Measurements from ENCODE around the gene NHP2. TPM values are rescaled to one million over a fixed set of nuclear protein-coding genes. Genes with fewer than 3 reads are reported as not detected.
A peak's percentile ranks its signal among the peaks of the same experiment; 100 is the strongest.

The NHP2 gene
- total and polyA plus RNA-seq, 10 of the 15 experiments (the other 5 are each of a cell fraction or from before 2014, with no cell fraction given) = 39.2 to 513 (median 198) TPM

DNA sequence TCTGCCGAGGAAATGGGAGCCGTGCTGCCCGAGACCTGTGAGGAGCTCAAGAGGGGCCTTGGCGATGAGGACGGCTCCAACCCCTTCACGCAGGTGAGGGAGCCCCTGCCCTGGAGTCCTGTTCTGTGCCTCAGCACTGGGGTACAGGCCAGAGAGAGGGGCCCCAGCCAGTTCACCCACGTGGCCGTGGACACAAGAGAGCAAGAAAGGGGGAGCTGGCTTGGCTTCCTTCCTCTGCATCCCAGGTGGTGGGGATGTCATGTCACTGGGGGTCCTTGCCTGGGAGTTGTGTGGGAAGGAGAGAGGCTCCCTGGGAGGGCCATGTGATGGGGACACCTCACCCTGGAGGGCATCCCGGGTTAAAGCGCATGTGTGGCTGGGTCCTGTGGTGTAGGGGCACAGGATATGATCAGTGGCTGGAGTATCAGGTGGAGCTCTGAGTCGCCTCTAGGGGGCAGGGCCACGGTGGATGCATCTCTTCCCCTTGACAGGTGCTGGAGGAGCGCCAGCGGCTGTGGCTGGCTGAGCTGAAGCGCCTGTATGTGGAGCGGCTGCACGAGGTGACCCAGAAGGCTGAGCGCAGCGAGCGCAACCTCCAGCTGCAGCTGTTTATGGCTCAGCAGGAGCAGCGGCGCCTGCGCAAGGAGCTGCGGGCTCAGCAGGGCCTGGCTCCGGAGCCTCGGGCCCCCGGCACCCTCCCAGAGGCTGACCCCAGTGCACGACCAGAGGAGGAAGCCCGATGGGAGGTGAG is 32.9 kb downstream of the NHP2 start (continued):
- no peak for TF ChIP-seq ELK1 (IDR thresholded peaks at IDR 0.05; ENCODE audit: low read depth, low read length)
- peak; percentile 51; the same call in 1 of the 2 replicates for TF ChIP-seq CREM (IDR thresholded peaks at IDR 0.05; ENCODE audit: low read depth)
- TF ChIP-seq JUND (IDR thresholded peaks at IDR 0.05; ENCODE audit: low read depth, low read length) = no peak
- TF ChIP-seq RB1 (IDR thresholded peaks at IDR 0.05; ENCODE audit: borderline replicate concordance) = no peak
- no peak for TF ChIP-seq STAT3 (IDR thresholded peaks at IDR 0.05; ENCODE audit: low read depth, low read length)
- no peak for TF ChIP-seq SREBF2 (IDR thresholded peaks at IDR 0.05; ENCODE audit: low read length)
- TF ChIP-seq, protein P1, sequence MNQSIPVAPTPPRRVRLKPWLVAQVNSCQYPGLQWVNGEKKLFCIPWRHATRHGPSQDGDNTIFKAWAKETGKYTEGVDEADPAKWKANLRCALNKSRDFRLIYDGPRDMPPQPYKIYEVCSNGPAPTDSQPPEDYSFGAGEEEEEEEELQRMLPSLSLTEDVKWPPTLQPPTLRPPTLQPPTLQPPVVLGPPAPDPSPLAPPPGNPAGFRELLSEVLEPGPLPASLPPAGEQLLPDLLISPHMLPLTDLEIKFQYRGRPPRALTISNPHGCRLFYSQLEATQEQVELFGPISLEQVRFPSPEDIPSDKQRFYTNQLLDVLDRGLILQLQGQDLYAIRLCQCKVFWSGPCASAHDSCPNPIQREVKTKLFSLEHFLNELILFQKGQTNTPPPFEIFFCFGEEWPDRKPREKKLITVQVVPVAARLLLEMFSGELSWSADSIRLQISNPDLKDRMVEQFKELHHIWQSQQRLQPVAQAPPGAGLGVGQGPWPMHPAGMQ (IDR thresholded peaks at IDR 0.05; ENCODE audit: borderline replicate concordance) = no peak
- TF ChIP-seq ESRRA (IDR thresholded peaks at IDR 0.05; ENCODE audit: low read length) = no peak
- no peak for TF ChIP-seq ATF3 (IDR thresholded peaks at IDR 0.05; ENCODE audit: borderline replicate concordance, extremely low read depth, low read depth, low read length)
- no peak for TF ChIP-seq NR2C2 (IDR thresholded peaks at IDR 0.05; ENCODE audit: borderline replicate concordance, control insufficient read depth, insufficient read length, low read depth)
- TF ChIP-seq NBN (IDR thresholded peaks at IDR 0.05) = peak; percentile 76
- no peak for TF ChIP-seq REST (IDR thresholded peaks at IDR 0.05; ENCODE audit: low read depth, low read length)
- no peak for TF ChIP-seq POLR2AphosphoS2 (IDR thresholded peaks at IDR 0.05; ENCODE audit: low read depth, low read length)
- TF ChIP-seq, protein P2, sequence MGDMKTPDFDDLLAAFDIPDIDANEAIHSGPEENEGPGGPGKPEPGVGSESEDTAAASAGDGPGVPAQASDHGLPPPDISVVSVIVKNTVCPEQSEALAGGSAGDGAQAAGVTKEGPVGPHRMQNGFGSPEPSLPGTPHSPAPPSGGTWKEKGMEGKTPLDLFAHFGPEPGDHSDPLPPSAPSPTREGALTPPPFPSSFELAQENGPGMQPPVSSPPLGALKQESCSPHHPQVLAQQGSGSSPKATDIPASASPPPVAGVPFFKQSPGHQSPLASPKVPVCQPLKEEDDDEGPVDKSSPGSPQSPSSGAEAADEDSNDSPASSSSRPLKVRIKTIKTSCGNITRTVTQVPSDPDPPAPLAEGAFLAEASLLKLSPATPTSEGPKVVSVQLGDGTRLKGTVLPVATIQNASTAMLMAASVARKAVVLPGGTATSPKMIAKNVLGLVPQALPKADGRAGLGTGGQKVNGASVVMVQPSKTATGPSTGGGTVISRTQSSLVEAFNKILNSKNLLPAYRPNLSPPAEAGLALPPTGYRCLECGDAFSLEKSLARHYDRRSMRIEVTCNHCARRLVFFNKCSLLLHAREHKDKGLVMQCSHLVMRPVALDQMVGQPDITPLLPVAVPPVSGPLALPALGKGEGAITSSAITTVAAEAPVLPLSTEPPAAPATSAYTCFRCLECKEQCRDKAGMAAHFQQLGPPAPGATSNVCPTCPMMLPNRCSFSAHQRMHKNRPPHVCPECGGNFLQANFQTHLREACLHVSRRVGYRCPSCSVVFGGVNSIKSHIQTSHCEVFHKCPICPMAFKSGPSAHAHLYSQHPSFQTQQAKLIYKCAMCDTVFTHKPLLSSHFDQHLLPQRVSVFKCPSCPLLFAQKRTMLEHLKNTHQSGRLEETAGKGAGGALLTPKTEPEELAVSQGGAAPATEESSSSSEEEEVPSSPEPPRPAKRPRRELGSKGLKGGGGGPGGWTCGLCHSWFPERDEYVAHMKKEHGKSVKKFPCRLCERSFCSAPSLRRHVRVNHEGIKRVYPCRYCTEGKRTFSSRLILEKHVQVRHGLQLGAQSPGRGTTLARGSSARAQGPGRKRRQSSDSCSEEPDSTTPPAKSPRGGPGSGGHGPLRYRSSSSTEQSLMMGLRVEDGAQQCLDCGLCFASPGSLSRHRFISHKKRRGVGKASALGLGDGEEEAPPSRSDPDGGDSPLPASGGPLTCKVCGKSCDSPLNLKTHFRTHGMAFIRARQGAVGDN (IDR thresholded peaks at IDR 0.05) = peak; percentile 89
- TF ChIP-seq HCFC1 (IDR thresholded peaks at IDR 0.05; ENCODE audit: low read length) = peak; percentile 7; the same call in 1 of the 2 replicates
- TF ChIP-seq, protein P3, sequence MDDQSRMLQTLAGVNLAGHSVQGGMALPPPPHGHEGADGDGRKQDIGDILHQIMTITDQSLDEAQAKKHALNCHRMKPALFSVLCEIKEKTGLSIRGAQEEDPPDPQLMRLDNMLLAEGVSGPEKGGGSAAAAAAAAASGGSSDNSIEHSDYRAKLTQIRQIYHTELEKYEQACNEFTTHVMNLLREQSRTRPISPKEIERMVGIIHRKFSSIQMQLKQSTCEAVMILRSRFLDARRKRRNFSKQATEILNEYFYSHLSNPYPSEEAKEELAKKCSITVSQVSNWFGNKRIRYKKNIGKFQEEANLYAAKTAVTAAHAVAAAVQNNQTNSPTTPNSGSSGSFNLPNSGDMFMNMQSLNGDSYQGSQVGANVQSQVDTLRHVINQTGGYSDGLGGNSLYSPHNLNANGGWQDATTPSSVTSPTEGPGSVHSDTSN (IDR thresholded peaks at IDR 0.05; ENCODE audit: insufficient replicate concordance, low read depth, low read length) = peak; percentile 79
